Measurements from ENCODE around the gene TIPRL. TPM values are rescaled to one million over a fixed set of nuclear protein-coding genes. Genes with fewer than 3 reads are reported as not detected.

The TIPRL gene
- total and polyA plus RNA-seq, 8 donors: 6.8 to 17.3 (median 13.4) TPM

- no peak for TF ChIP-seq CTCF (IDR thresholded peaks at IDR 0.05)
- Histone ChIP-seq H3K4me1 (peaks cover 0 to 19% (median 11%) of the 10 kb centered on the region in 3 donors), H3K27ac (no peak overlapping the region), H3K9me3 (no peaks in the 10 kb centered on the region), H3K4me3 (no peak overlapping the region), H3K27me3 (no peaks in the 10 kb centered on the region), H3K36me3 (no peaks in the 10 kb centered on the region)
- ATAC-seq: no peak
- no peak for DNase-seq
- FAIRE-seq: no peak
- intact Hi-C loops (cut with DNase I): no loop called here
These were observed 44.5 kb downstream of the TIPRL start for GRCh38 chr1:168223261-168223660.

- H3K4me1 ChIP-seq: peaks cover 0 to 25% (median 18%) of the 10 kb centered on the region in 3 donors
- H3K27ac ChIP-seq: no peak overlapping the region
- H3K27me3 ChIP-seq: no peaks in the 10 kb centered on the region
- H3K4me3 ChIP-seq: no peak overlapping the region
- intact Hi-C loops (cut with DNase I): no loop called here
- no peak for TF ChIP-seq CTCF (IDR thresholded peaks at IDR 0.05)
- DNase-seq (no peak), ATAC-seq (no peak), FAIRE-seq (no peak)
- no peaks in the 10 kb centered on the region for H3K9me3 ChIP-seq
- no peaks in the 10 kb centered on the region for H3K36me3 ChIP-seq
These were observed 45.1 kb downstream of the TIPRL start for GRCh38 chr1:168223681-168224540.

GRCh38 chr1:168224991-168225390, 46.2 kb downstream of the TIPRL start:
- no peak for ATAC-seq
- WGBS, 2 donors: 92 to 94% methylated on average over 3 of the region's 3 CpGs

GRCh38 chr1:168225476-168226190, 46.9 kb downstream of the TIPRL start, which contains the start of gene SFT2D2:
Gene SFT2D2, plus strand, starts transcription at chr1:168226004. Its CDS starts 76 bp downstream, at chr1:168226080.
- DNase-seq (peak; percentile 75 to 93 (median 80)), ATAC-seq (peak; percentile 98 to 99 (median 98)), FAIRE-seq (no peak)
- H3K9me3 ChIP-seq: no peaks in the 10 kb centered on the region
- H3K4me3 ChIP-seq: peak within 1 kb of the TSS; percentile 74 to 98 (median 86)
- H3K4me1 ChIP-seq: peaks cover 0 to 25% (median 18%) of the 10 kb centered on the region in 3 donors
- 2% methylated on average over 56 to 58 of the region's 58 CpGs for WGBS, 2 donors
- H3K27ac ChIP-seq: peak within 1 kb of the TSS; percentile 58 to 83 (median 76)
- intact Hi-C loops (cut with DNase I): no loop called here
- no peaks in the 10 kb centered on the region for H3K27me3 ChIP-seq
- no peak for TF ChIP-seq CTCF (IDR thresholded peaks at IDR 0.05)
- H3K36me3 ChIP-seq: no peaks in the 10 kb centered on the region

More at GRCh38 chr1:168224991-168225390, 46.2 kb downstream of the TIPRL start:
- Histone ChIP-seq H3K9me3 (no peaks in the 10 kb centered on the region), H3K27ac (no peak overlapping the region), H3K4me1 (peaks cover 0 to 25% (median 18%) of the 10 kb centered on the region in 3 donors), H3K4me3 (peak overlapping the region in 2 of 4 donors; percentile 74 to 98), H3K27me3 (no peaks in the 10 kb centered on the region), H3K36me3 (no peaks in the 10 kb centered on the region)
- no peak for TF ChIP-seq CTCF (IDR thresholded peaks at IDR 0.05)
- intact Hi-C loops (cut with DNase I): no loop called here
- FAIRE-seq: no peak
- no peak for DNase-seq
